ENCODE data around the gene ADGRG6. TPM values are rescaled to one million over a fixed set of nuclear protein-coding genes. Genes with fewer than 3 reads are reported as not detected.
A peak's percentile ranks its signal among the peaks of the same experiment; 100 is the strongest.

ADGRG6 gene
- total and polyA plus RNA-seq, 2 donors (not counting 3 experiments of a cell fraction or from before 2014, with no cell fraction given) = 99.3 to 166 TPM

DNA sequence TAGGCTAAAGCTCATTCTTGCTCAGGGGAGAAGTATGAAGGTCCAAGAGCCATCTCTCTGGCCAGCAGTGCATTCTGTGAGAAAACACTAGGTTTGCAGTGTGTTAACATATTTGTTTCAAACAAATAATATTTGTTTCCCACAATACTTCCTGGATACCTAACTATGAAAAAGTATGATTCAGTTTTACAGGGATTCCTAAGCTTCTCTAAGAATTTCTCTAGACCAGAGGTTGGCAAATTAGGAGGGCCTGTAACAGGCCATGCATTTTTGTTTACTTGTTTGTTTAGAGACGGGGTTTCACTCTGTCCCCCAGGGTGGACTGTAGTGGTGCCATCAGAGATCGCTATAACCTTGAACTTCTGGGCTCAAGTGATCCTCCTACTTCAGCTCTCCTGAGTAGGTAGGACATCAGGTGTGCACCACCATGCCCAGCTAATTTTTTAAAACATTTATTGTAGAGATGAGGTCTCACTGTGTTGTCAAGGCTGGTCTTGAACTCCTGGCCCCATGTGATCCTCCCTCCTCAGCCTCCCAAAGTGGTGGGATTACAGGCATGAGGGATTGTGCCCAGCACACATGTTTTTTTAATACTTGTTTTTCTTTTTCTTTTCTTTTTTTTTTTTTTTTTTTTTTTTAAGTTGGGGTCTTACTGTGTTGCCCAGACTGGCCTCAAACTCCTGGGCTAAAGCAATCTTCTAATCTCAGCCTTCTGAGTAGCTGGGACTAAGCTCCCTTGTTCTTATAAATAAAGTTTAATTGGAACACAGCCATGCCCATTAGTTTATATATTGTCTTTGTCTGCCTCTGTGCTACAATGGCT is 71.7 kb downstream of the ADGRG6 start:
- H3K79me2 ChIP-seq (ENCODE audit: control insufficient read depth, insufficient read depth, low read length) = peaks cover 30% of the 10 kb centered on the region
- H2AFZ ChIP-seq (ENCODE audit: low read depth, low read length) = no peak overlapping the region
- H3K36me3 ChIP-seq (ENCODE audit: control insufficient read depth in 2 of 2, extremely low read depth in 1 of 2, insufficient read depth in 2 of 2, low read length in 2 of 2) = peaks cover 0 to 4% of the 10 kb centered on the region in 2 experiments
- DNase-seq (ENCODE audit: low read depth, low spot score) (no peak), FAIRE-seq (no peak)
- intact Hi-C loops (cut with micrococcal nuclease) (loop anchor here (2.0 kb wide), 1 partner anchor 15 kb away; no protein-coding TSS in a partner anchor), dilution Hi-C loops (cut with MboI; ENCODE audit: extremely low pct_ligation_motif_present, low sequenced_read_pairs) (no loop called here)
- no TSS peak for BruUV-seq (replicated peaks)
- POLR2A ChIA-PET = interaction anchor here (2.0 kb wide), 1 partner anchor 73 kb away, joined by 8 read pairs; no protein-coding TSS in a partner anchor
- no peak for TF ChIP-seq EZH2 (IDR thresholded peaks at IDR 0.05; ENCODE audit: borderline replicate concordance, low read depth, low read length, severe bottlenecking)
- no peak for TF ChIP-seq MYC (IDR thresholded peaks at IDR 0.05; ENCODE audit: low read depth, low read length)
- no peak for TF ChIP-seq FOS (IDR thresholded peaks at IDR 0.05; ENCODE audit: borderline replicate concordance, insufficient read depth, low read length)
- TF ChIP-seq GATA2 (IDR thresholded peaks at IDR 0.05; ENCODE audit: insufficient read depth, insufficient read length, low read depth, low read length) = no peak
- no peaks in the 10 kb centered on the region for H3K9me3 ChIP-seq (replicated peaks; ENCODE audit: control insufficient read depth, insufficient read depth, low read length)
- H3K4me2 ChIP-seq (ENCODE audit: insufficient read depth, low read length) = no peak overlapping the region
- H3K27ac ChIP-seq (ENCODE audit: insufficient read depth, low read depth, low read length) = peak overlapping the region; percentile 85
- no peaks in the 10 kb centered on the region for H4K20me1 ChIP-seq (replicated peaks; ENCODE audit: control insufficient read depth, extremely low read depth, insufficient read depth, low read length)
- peak overlapping the region; percentile 19 for H3K9ac ChIP-seq (replicated peaks; ENCODE audit: extremely low read depth, insufficient read depth, low read length)
- no peaks in the 10 kb centered on the region for H3K27me3 ChIP-seq (ENCODE audit: control insufficient read depth in 2 of 2, insufficient read depth in 2 of 2, low read length in 2 of 2)
- H3K4me3 ChIP-seq (replicated peaks in 1 of 3; ENCODE audit: insufficient read depth in 1 of 3, low read depth in 1 of 3, low read length in 3 of 3) = no peak overlapping the region
- CTCF ChIA-PET = interaction anchor here (0.7 to 2.1 kb wide), 8 partner anchors 11 to 141 kb away, joined by 3 to 8 read pairs (median 4); no protein-coding TSS in a partner anchor
- peaks cover 68% of the 10 kb centered on the region for H3K4me1 ChIP-seq (ENCODE audit: control insufficient read depth, extremely low read depth, insufficient read depth, low read length)
- H3K9me1 ChIP-seq (replicated peaks; ENCODE audit: control insufficient read depth, extremely low read depth, insufficient read depth, low read length) = no peaks in the 10 kb centered on the region

DNA sequence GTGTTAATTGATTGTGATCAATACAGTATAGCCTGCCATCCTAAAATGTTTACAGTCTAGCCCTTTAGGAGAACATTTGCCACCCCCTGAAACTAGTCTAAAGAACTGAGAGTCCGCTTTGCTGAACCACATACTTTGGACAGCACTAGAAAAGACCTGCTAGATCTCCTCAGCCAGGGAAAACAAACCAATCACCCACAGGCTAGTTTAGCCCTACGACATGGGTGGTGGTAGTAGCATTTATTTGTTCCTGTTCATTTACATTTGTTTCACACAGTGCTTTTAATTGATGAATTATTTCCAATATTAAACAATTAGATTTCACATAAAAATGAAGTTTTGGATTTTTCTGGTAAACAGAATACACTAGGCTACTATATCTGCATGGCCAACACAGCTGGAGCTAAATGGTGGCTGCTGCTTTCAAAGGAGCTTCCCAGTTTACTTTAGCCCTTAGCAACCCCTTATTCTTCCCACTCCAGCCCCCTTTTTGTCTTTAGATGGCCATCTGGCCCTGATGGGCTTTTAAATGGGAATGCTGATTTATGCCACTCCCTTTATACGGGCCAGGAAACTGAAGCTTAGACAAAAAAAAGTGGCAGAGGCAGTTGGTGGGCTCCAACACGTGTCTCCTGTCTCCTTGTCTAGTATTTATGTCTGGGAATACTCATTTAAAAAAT is 72.4 kb downstream of the ADGRG6 start:
- Histone ChIP-seq H3K4me1 (ENCODE audit: control insufficient read depth, extremely low read depth, insufficient read depth, low read length) (peaks cover 75% of the 10 kb centered on the region), H3K9ac (replicated peaks; ENCODE audit: extremely low read depth, insufficient read depth, low read length) (peak overlapping the region; percentile 77), H3K9me3 (replicated peaks; ENCODE audit: control insufficient read depth, insufficient read depth, low read length) (no peaks in the 10 kb centered on the region), H3K79me2 (ENCODE audit: control insufficient read depth, insufficient read depth, low read length) (peaks cover 34% of the 10 kb centered on the region), H3K9me1 (replicated peaks; ENCODE audit: control insufficient read depth, extremely low read depth, insufficient read depth, low read length) (no peaks in the 10 kb centered on the region), H3K36me3 (ENCODE audit: control insufficient read depth in 2 of 2, extremely low read depth in 1 of 2, insufficient read depth in 2 of 2, low read length in 2 of 2) (peaks cover 0 to 4% of the 10 kb centered on the region in 2 experiments), H3K27me3 (ENCODE audit: control insufficient read depth in 2 of 2, insufficient read depth in 2 of 2, low read length in 2 of 2) (no peaks in the 10 kb centered on the region), H3K4me2 (ENCODE audit: insufficient read depth, low read length) (peak overlapping the region; percentile 74), H3K4me3 (replicated peaks in 1 of 3; ENCODE audit: insufficient read depth in 1 of 3, low read depth in 1 of 3, low read length in 3 of 3) (no peak overlapping the region), H4K20me1 (replicated peaks; ENCODE audit: control insufficient read depth, extremely low read depth, insufficient read depth, low read length) (no peaks in the 10 kb centered on the region), H2AFZ (ENCODE audit: low read depth, low read length) (no peak overlapping the region), H3K27ac (ENCODE audit: insufficient read depth, low read depth, low read length) (peak overlapping the region; percentile 85)
- dilution Hi-C loops (cut with MboI; ENCODE audit: extremely low pct_ligation_motif_present, low sequenced_read_pairs) = no loop called here
- ChIA-PET POLR2A (interaction anchor here (2.0 kb wide), 1 partner anchor 73 kb away, joined by 8 read pairs; no protein-coding TSS in a partner anchor), CTCF (interaction anchor here (0.9 to 2.1 kb wide), 6 partner anchors 9 to 167 kb away, joined by 3 to 8 read pairs (median 6); no protein-coding TSS in a partner anchor)
- FAIRE-seq (no peak), DNase-seq (ENCODE audit: low read depth, low spot score) (peak; percentile 50)
- intact Hi-C loops (cut with micrococcal nuclease) = loop anchor here (2.0 kb wide), 1 partner anchor 15 kb away; no protein-coding TSS in a partner anchor
- BruUV-seq (replicated peaks) = no TSS peak
- TF ChIP-seq MYC (IDR thresholded peaks at IDR 0.05; ENCODE audit: low read depth, low read length) (no peak), POLR2A (IDR thresholded peaks at IDR 0.05; ENCODE audit: low read depth, low read length) (no peak), POLR2AphosphoS5 (IDR thresholded peaks at IDR 0.05; ENCODE audit: insufficient read depth, low read depth, low read length) (no peak), GATA2 (IDR thresholded peaks at IDR 0.05; ENCODE audit: insufficient read depth, insufficient read length, low read depth, low read length) (no peak), MAX (IDR thresholded peaks at IDR 0.05; ENCODE audit: insufficient read depth, insufficient read length) (no peak)

All from endothelial cell of umbilical vein (primary cell).